GM12878 (cell line): ENCODE data around the gene C16orf86. TPM values are rescaled to one million over a fixed set of nuclear protein-coding genes. Genes with fewer than 3 reads are reported as not detected.
A peak's percentile ranks its signal among the peaks of the same experiment; 100 is the strongest.
"Not testable (repeated sequence)": the region's sequence is repeated elsewhere in the genome, so short reads cannot be mapped to it uniquely, and the experiment has no call there.

ENCODE experiments used
- ATAC-seq: fragments of 200-7000 bp; cut with Tn5 transposase; 3 replicates; pipeline ENCODE4 v1.9.1; 2020; ENCODE audit warnings: mild to moderate bottlenecking, moderate library complexity
- BruUV-seq: library from RNA; stranded (reverse); fragments of 400-500 nt; replicated peaks from 2 replicates; lab custom pipeline; 2021; lab: Mats Ljungman, UMichigan
- CTCF ChIA-PET: fragments of 300-600 bp; sonication (Branson Sonifier 250); formaldehyde crosslinking; extraction: SDS; loops from one replicate; lab custom pipeline; 2021; ENCODE audit warnings: inconsistent platforms; lab: Yijun Ruan, JAX
- POLR2A ChIA-PET: fragments of 350-600 bp; formaldehyde crosslinking; extraction: SDS; loops from one replicate; lab custom pipeline; 2021; ENCODE audit warnings: inconsistent platforms; lab: Charles Lee
- RAD21 ChIA-PET: fragments of 300-600 bp; sonication (Branson Sonifier 250); formaldehyde crosslinking; loops from one replicate; lab custom pipeline; 2023; ENCODE audit warnings: antibody characterized with exemption; ENCODE audit not compliant: unreplicated experiment; lab: Charles Lee
- SMC1A ChIA-PET: fragments of 300-600 bp; sonication (Branson Sonifier 250); formaldehyde crosslinking; loops from one replicate; lab custom pipeline; 2023; ENCODE audit not compliant: unreplicated experiment, uncharacterized antibody; lab: Charles Lee
- DNase-seq: peaks from one replicate; pipeline ENCODE4 v3.0.0-alpha.2; 2011; ENCODE audit warnings: low read depth, low spot score
- FAIRE-seq: peaks from 3 replicates; lab custom pipeline; 2011; peaks lifted over from hg19 to GRCh38; lab: Jason Lieb, UNC
- H2AFZ ChIP-seq: 2 replicates; pipeline ENCODE4 v1.6.0; 2011; ENCODE audit warnings: low read depth, low read length, control low read depth; ENCODE audit not compliant: control insufficient read depth
- H3K27ac ChIP-seq: 2 replicates; pipeline ENCODE4 v1.5.1; 2011; ENCODE audit warnings: control low read depth; ENCODE audit not compliant: control insufficient read depth, insufficient read depth
- H3K27me3 ChIP-seq, 2 experiments: replicated peaks in 1 of 2; 2 replicates each; pipeline versions ENCODE4 v1.6.0 to v1.6.1; 2011; ENCODE audit warnings: low read length in 1 of 2; ENCODE audit not compliant: control insufficient read depth in 2 of 2, insufficient read depth in 2 of 2
- H3K36me3 ChIP-seq, 2 experiments: 2 replicates each; pipeline ENCODE4 v1.5.1; 2011; ENCODE audit warnings: low read length in 1 of 2; ENCODE audit not compliant: control insufficient read depth in 2 of 2, insufficient read depth in 2 of 2
- H3K4me1 ChIP-seq: 2 replicates; pipeline ENCODE4 v1.6.1; 2011; ENCODE audit warnings: mild to moderate bottlenecking, low read length, moderate library complexity, mixed read lengths; ENCODE audit not compliant: control insufficient read depth, insufficient read depth
- H3K4me2 ChIP-seq: 2 replicates; pipeline ENCODE4 v1.6.0; 2011; ENCODE audit warnings: control low read depth; ENCODE audit not compliant: control insufficient read depth, insufficient read depth
- H3K4me3 ChIP-seq: fragments of 200-600 bp; sonication (generic); 2 replicates; pipeline ENCODE4 v1.5.1; 2016
- H3K79me2 ChIP-seq: 2 replicates; pipeline ENCODE4 v1.6.0; 2011; ENCODE audit warnings: low read length; ENCODE audit not compliant: control insufficient read depth, insufficient read depth
- H3K9ac ChIP-seq: 2 replicates; pipeline ENCODE4 v1.8.0; 2011; ENCODE audit warnings: low read length, control low read depth, mixed read lengths; ENCODE audit not compliant: control insufficient read depth, insufficient read depth
- H3K9me3 ChIP-seq: replicated peaks from 3 replicates; pipeline ENCODE4 v1.5.1; 2011; ENCODE audit warnings: mild to moderate bottlenecking, low read length; ENCODE audit not compliant: control insufficient read depth, insufficient read depth
- H4K20me1 ChIP-seq: 2 replicates; pipeline ENCODE4 v1.6.0; 2011; ENCODE audit not compliant: control insufficient read depth, insufficient read depth
- PAX5 ChIP-seq: IDR thresholded peaks from 2 replicates; pipeline ENCODE4 v1.6.1; 2011; ENCODE audit warnings: low read depth, low read length, borderline replicate concordance
- ZNF207 ChIP-seq: fragments of 450-650 bp; IDR thresholded peaks from 2 replicates; pipeline ENCODE4 v1.6.1; 2014; ENCODE audit warnings: antibody characterized with exemption, mild to moderate bottlenecking, borderline replicate concordance
- ZNF384 ChIP-seq: IDR thresholded peaks from 2 replicates; pipeline ENCODE4 v1.6.1; 2012; ENCODE audit warnings: low read depth, mild to moderate bottlenecking, low read length, improper control_type of control experiment, borderline replicate concordance
- WGBS: methylation state at CpG from one replicate; pipeline ENCODE4 v1.1.6; 2016; ENCODE audit warnings: low lambda C conversion rate; ENCODE audit not compliant: insufficient replicate concordance, insufficient coverage; ENCODE audit errors: missing lambda C conversion rate; 5-methylcytosine and 5-hydroxymethylcytosine counted together
- in situ Hi-C: fragments of 300-500 bp; cut with MboI; formaldehyde crosslinking; loops from 9 replicates; pipeline ENCODE4 v1.14.3; 2018; ENCODE audit warnings: mixed read lengths
- intact Hi-C: fragments of 100-400 bp; cut with micrococcal nuclease; formaldehyde crosslinking; loops from one replicate; pipeline ENCODE4 v1.14.2; 2022; ENCODE audit not compliant: unreplicated experiment
- polyA plus RNA-seq, 11 experiments: library from polyadenylated mRNA; depleted of rRNA in 4 of 11; unstranded in 6 of 11; stranded (reverse) in 5 of 11; fragments of >200 nt; fragmentation: Nextera tagmentation in 4 of 11; fragmentation: Illumina TruSeq in 1 of 11; extraction: Ambion mirVana in 4 of 11; extraction: Trizol in 1 of 11; gene quantifications; 1 replicate in 1 of 11; 2 replicates in 10 of 11; pipeline versions ENCODE4 v1.2.1 to v1.2.3, GENCODE V29; 2011 to 2016; ENCODE audit warnings: inconsistent platforms in 2 of 11, missing spikeins in 2 of 11, low read depth in 1 of 11
- total RNA-seq, 4 experiments: library from RNA; depleted of rRNA in 3 of 4; stranded (reverse); fragments of >200 nt in 3 of 4; fragmentation: Illumina TruSeq in 1 of 4; extraction: Trizol in 1 of 4; gene quantifications; 2 replicates each; pipeline versions ENCODE4 v1.2.1 to v1.2.3, GENCODE V29; 2013 to 2021
- TF ChIP-seq, protein P1 (sequence below): fragments of 450-650 bp; IDR thresholded peaks from 2 replicates; pipeline ENCODE4 v1.6.1; 2016; ENCODE audit warnings: mild to moderate bottlenecking

C16orf86 gene
- total and polyA plus RNA-seq, 10 of the 15 experiments (the other 5 are each of a cell fraction or from before 2014, with no cell fraction given): 0.11 to 3.3 (median 1.6) TPM

GRCh38 chr16:67685388-67686112 lies 18.9 kb downstream of the C16orf86 start:
- Histone ChIP-seq H3K27ac (no peak overlapping the region; the same call in 1 of the 2 replicates), H3K36me3 (peaks cover 0 to 8% of the 10 kb centered on the region in 2 experiments; a peak in 3 of 4 replicates)
- in situ Hi-C loops: no loop called here
- DNase-seq: no peak
- peak; percentile 88 for ATAC-seq
- POLR2A ChIA-PET: interaction anchor here (0.6 to 1.4 kb wide), 4 partner anchors 13 to 116 kb away, joined by 3 to 5 read pairs (median 4); no protein-coding TSS in a partner anchor
- TF ChIP-seq ZNF207 (no peak), ZNF384 (peak; percentile 63; the same call in 1 of the 2 replicates), PAX5 (peak; percentile 76)
- TF ChIP-seq, protein P1, sequence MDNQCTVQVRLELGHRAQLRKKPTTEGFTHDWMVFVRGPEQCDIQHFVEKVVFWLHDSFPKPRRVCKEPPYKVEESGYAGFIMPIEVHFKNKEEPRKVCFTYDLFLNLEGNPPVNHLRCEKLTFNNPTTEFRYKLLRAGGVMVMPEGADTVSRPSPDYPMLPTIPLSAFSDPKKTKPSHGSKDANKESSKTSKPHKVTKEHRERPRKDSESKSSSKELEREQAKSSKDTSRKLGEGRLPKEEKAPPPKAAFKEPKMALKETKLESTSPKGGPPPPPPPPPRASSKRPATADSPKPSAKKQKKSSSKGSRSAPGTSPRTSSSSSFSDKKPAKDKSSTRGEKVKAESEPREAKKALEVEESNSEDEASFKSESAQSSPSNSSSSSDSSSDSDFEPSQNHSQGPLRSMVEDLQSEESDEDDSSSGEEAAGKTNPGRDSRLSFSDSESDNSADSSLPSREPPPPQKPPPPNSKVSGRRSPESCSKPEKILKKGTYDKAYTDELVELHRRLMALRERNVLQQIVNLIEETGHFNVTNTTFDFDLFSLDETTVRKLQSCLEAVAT: no peak
- TF ChIP-seq, all 136 proteins: peak for 2
- Histone ChIP-seq H3K9me3 (no peaks in the 10 kb centered on the region), H4K20me1 (no peaks in the 10 kb centered on the region), H3K79me2 (no peaks in the 10 kb centered on the region), H3K27me3 (no peaks in the 10 kb centered on the region), H3K4me1 (peaks cover 5% of the 10 kb centered on the region), H3K4me2 (peak overlapping the region; percentile 26; the same call in 1 of the 2 replicates), H3K4me3 (no peak overlapping the region), H2AFZ (peak overlapping the region; percentile 35; the same call in 1 of the 2 replicates), H3K9ac (no peak overlapping the region; the same call in 1 of the 2 replicates)
- SMC1A ChIA-PET: interaction anchor here (0.9 to 1.7 kb wide), 4 partner anchors 12 to 228 kb away, joined by 3 to 6 read pairs (median 3); partner anchors contain the start of gene GFOD2
- BruUV-seq: no TSS peak
- FAIRE-seq: no peak
- CTCF ChIA-PET: interaction anchor here (0.9 to 2.0 kb wide), 4 partner anchors 13 to 165 kb away, joined by 3 to 7 read pairs (median 3); partner anchors contain the start of genes C16orf86 and ENKD1
- RAD21 ChIA-PET: interaction anchor here (0.7 to 1.2 kb wide), 2 partner anchors 13 to 33 kb away, joined by 5 to 6 read pairs; no protein-coding TSS in a partner anchor
- intact Hi-C loops: no loop called here
- WGBS: 40% methylated on average over 17 of the region's 17 CpGs

DNA sequence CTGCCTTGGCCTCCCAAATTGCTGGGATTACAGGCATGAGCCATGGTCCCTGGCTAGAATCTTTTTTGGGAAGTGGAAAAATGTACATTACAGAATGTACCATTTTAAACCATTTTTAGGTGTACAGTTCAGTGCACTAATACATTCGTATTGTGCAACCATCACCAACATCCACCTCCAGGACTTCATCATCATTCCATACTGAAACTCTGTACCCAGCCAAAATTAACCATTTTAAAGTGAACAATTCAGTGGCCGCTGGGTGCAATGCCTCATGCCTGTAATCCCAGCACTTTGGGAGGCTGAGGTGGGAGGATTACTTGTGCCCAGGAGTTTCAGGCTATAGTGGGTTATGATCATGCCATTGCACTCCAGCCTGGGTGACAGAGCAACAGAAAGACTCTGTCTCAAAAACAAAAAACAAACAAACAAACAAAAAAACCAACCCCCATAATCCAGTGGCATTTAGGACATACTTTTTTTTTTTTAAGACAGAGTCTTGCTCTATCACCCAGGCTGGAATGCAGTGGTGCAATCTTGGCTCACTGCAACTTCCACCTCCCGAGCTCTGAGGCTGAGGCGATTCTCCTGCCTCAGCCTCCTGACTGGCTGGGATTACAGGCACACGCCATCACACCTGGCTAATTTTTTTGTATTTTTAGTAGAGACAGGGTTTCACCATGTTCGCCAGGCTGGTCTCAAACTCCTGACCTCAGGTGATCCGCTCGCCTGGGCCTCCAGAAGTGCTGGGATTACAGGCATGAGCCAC lies 27.1 kb downstream of the C16orf86 start:
- in situ Hi-C loops: not testable (repeated sequence)
- POLR2A ChIA-PET: interaction anchor here (0.6 to 1.0 kb wide), 2 partner anchors 11 to 110 kb away, joined by 3 read pairs; no protein-coding TSS in a partner anchor

More for the DNA sequence above, 27.1 kb downstream of the C16orf86 start:
- H3K9ac ChIP-seq, H3K4me2 ChIP-seq, H3K79me2 ChIP-seq, BruUV-seq, H3K36me3 ChIP-seq, H3K9me3 ChIP-seq, intact Hi-C loops, RAD21 ChIA-PET, H3K27ac ChIP-seq, H2AFZ ChIP-seq, H4K20me1 ChIP-seq, H3K4me3 ChIP-seq, FAIRE-seq, ATAC-seq, DNase-seq, H3K27me3 ChIP-seq, H3K4me1 ChIP-seq: not testable (repeated sequence)
- SMC1A ChIA-PET: interaction anchor here (1.4 kb wide), 1 partner anchor 21 kb away, joined by 4 read pairs; no protein-coding TSS in a partner anchor
- CTCF ChIA-PET: interaction anchor here (0.6 to 1.2 kb wide), 2 partner anchors 25 to 26 kb away, joined by 3 to 5 read pairs; no protein-coding TSS in a partner anchor
- 85% methylated on average over 8 of the region's 8 CpGs for WGBS
